GM12874 (cell line): ENCODE data around the gene MST1.

Source experiments
- TF ChIP-seq, protein P1 (sequence below): IDR thresholded peaks from 2 replicates; pipeline ENCODE4 v1.5.1; 2011; ENCODE audit warnings: low read depth, mild to moderate bottlenecking, control low read depth, low read length, moderate library complexity; ENCODE audit not compliant: insufficient read depth

The MST1 gene

GRCh38 chr3:49689046-49689907 lies at the start of gene MST1, which contains the start of gene RNF123:
MST1 (minus strand) TSS chr3:49689474; CDS start chr3:49688691, 783 bp downstream.
RNF123 (plus strand) TSS chr3:49689557; CDS start chr3:49691166, 1,609 bp downstream.
- TF ChIP-seq, protein P1, sequence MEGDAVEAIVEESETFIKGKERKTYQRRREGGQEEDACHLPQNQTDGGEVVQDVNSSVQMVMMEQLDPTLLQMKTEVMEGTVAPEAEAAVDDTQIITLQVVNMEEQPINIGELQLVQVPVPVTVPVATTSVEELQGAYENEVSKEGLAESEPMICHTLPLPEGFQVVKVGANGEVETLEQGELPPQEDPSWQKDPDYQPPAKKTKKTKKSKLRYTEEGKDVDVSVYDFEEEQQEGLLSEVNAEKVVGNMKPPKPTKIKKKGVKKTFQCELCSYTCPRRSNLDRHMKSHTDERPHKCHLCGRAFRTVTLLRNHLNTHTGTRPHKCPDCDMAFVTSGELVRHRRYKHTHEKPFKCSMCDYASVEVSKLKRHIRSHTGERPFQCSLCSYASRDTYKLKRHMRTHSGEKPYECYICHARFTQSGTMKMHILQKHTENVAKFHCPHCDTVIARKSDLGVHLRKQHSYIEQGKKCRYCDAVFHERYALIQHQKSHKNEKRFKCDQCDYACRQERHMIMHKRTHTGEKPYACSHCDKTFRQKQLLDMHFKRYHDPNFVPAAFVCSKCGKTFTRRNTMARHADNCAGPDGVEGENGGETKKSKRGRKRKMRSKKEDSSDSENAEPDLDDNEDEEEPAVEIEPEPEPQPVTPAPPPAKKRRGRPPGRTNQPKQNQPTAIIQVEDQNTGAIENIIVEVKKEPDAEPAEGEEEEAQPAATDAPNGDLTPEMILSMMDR, result peak; percentile 48

GRCh38 chr3:49738067-49738713 lies 48.9 kb upstream of the MST1 start:
- TF ChIP-seq, protein P1, result no peak

DNA sequence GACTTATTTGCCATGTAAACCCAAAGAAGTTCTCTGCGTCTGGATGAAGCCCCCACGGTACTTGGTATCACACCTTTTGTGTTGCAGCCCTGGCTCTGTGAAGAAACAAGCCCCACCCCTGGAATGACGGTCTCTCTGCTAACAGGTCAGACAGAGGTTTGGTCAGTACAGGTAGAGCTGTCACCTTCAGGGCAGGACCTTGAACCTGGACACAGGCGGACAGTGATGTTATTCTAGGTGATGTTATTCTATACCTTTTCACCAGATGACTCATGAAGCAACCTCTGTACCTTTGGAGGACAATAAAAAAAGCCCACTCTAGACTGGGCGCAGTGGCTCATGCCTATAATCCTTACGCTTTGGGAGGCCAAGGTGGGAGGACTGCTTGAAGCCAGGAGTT lies 45.5 kb upstream of the MST1 start:
- TF ChIP-seq, protein P1, result no peak

GRCh38 chr3:49733551-49733950 lies 44.3 kb upstream of the MST1 start:
- TF ChIP-seq, protein P1, result no peak

- TF ChIP-seq, protein P1, result no peak
These were observed 43.3 kb upstream of the MST1 start for GRCh38 chr3:49732597-49732996.

GRCh38 chr3:49729966-49730609 lies 40.8 kb upstream of the MST1 start:
- TF ChIP-seq, protein P1, result no peak

DNA sequence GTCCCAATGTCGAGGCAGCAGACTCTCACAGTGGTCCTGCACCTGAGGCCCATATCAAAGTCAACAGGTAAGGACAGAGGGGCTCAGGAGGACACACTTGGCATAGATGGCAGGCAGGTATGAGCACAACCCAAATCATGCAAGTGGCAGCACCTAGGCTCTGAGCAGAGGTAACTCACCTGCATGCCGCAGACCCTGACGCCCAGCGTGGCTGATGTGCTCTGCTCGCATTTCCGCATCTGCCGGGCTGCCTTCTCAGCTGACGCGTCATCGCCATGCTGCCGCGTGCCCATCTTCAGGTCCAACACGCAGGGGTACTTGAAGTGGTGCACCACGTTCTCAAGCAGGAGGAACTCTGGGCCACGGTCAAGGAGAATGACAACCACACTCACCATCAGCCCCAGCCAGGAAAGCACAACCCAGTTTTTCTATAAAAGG lies 38.7 kb upstream of the MST1 start:
- TF ChIP-seq, protein P1, result no peak
